NCI-H2107 (cell line): ENCODE results near the gene RAPGEF2.
"Not testable (repeated sequence)": the region's sequence is repeated elsewhere in the genome, so short reads cannot be mapped to it uniquely, and the experiment has no call there.

ENCODE experiments used
- DNase-seq: peaks from one replicate; lab custom pipeline; 2025; lab: John Stamatoyannopoulos, UW

RAPGEF2 gene

DNA sequence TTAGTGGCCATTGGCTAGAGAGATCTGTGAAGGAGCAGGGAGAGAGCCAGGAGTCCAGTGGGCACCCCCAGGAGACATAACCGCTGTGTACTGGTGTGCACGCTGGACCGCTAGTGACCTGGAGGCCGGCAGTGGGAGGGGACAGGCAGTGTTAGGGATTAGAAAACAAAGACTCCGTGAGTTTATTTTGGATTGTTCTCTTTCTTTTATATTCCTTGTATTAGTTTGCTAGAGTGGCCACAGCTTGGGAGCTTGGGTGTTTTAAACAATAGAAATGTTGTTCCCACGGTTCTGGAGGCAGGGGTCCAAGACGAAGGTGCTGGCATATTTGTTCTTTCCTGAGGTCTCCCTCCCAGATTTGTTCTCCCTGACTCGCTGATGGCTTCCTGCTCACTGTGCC is 266.4 kb downstream of the RAPGEF2 start:
- DNase-seq: no peak

DNA sequence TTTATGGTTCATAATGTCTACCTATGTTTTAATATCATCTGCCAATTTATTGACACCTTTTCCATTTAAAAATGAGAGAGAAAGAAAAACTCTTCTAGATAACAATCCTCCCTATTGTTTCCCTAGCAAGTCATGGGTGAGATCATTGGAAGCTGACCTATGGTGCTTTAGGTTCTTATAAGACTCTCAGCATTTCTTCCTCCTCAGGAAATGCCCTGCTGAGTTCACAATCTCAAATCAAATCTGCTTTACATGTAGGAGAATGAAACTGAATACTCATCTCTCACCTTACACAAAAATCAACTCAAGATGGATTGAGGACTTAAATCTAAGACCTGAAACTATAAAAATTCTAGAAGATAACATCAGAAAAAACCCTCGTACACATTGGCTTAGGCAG is 267.4 kb downstream of the RAPGEF2 start:
- DNase-seq: no peak

DNA sequence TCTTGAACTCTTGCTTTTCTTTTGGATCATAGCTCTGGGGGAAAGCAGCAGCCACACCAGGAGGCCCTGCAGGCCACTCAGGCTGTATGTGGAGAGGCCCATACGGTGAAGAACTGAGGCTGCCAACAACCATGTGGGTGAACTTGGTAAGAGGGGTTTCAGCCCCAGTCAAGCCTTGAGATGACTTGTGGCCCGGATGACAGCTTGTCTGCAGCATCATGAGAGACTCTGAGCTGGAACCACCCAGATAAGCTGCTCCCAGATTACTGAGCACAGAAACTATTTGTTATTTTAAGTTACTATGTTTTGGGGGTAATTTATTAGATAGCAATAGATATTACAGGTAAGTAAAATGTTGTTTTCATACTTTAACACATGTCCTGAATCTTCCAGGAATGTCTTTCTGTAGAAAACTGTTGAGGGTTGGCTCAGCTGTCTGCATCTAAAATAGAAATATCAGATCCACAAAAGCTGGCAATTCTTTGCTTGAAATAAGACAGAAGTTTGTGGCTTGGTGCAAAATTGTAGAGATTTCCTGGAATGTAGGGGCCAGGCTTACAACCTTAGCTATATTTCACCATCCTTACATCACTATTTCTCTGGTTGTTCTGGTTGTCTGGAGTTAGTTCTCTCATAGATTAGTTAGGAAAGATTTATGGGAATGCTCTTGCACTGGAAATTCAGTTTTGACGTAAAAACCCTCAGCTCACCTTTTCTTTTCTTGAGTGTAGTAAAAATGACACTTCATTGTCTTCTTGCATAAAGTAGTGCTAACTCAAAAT is 272.1 kb downstream of the RAPGEF2 start:
- DNase-seq: no peak

DNA sequence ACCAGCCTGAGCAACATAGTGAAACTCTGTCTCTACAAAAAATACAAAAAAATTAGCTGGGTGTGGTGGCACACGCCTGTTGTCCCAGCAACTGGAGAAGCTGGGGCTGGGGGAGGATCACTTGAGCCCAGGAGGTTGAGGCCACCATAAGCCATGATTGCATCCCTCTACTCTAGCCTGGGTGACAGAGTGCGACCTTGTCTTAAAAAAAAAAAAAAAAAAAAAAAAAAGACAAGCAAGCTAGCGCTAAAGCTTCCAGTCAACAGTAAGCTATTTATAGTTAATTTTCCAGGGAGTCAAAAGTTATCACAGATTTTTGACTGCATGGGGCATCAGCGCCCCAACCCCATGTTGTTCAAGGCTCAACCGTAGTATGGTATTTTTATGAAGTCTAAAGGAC is 273.4 kb downstream of the RAPGEF2 start:
- no peak for DNase-seq

DNA sequence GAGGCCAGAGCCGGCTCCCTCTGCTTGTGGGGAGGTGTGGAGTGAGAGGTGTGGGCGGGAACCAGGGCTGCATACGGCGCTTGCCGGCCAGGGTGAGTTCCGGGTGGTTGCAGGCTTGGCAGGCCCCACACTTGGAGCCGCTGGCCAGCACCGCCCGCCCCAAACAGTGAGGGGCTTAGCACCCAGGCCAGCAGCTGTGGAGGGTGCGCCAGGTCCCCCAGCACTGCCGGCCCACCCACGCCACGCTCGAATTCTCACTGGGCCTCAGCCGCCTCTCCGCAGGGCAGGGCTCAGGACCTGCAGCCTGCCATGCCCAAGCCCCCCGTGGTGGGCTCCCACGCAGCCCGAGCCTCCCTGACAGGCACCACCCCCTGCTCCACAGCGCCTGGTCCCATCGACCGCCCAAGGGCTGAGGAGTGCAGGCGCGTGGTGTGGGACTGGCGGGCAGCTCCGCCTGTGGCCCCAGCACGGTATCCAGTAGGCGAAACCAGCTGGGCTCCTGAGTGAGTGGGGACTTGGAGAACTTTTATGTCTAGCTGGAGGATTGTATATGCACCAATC is 275.3 kb downstream of the RAPGEF2 start:
- no peak for DNase-seq

DNA sequence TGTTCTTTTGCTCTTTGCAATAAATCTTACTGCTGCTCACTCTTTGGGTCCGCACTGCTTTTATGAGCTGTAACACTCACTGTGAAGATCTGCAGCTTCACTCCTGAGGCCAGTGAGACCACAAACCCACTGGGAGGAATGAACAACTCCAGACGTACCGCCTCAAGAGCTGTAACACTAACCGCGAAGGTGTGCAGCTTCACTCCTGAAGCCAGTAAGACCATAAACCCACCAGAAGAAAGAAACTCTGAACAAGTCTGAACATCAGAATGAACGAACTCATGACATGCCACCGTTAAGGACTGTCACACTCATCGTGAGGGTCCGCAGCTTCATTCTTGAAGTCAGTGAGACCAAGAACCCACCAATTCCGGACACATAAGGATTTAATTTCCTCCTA is 276.2 kb downstream of the RAPGEF2 start:
- DNase-seq: not testable (repeated sequence)

DNA sequence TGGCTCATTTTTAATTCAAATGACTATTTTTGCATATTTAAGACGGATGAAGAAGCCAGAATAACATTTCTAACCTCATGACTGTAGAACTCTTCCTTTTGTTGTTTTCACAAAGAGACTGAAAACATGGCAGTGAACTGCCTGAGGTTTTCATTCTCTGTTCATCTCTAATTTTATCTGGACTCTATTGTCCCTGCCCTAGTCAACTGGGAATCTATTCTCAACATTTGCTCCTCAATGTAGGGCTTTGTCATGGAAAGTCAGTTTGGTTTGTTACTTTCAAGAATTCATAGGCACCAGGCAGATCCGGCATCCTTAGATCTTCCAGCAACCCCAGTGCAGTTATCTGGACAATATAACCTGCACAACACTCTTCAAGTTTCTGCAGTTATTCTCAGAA is 277.0 kb downstream of the RAPGEF2 start:
- no peak for DNase-seq

DNA sequence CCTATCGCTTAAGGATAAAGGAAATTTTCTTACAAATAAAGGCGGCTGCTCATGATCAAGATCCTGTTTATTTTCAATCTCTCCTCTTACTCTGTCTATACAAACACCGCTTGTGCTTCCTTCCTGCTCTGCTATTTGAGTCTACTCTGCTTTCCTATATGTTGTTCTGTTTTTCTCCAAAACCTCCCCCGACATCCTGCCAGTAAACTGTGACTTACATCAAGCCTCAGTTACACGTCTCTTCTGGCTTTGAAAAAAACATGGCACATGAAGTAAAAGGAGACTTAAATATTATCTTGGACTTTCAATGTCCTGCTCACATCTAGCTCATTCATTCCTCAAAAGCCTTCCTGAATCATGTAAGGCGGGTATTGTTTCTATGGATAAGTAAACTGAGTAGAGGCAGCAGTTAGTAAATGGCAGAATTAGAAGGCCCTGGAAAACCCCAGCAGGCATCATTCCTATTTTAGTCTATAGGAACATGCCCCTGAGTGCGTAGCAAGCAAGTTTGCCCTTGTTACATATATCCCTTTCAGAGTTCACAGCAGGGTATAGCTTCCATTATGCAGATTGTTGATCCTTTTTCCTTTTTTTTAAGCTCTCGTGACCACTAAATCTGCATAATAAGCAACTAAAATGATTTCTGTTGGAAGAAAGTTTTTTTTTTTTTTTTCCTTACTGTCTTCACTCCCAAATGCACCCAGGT is 280.1 kb downstream of the RAPGEF2 start:
- DNase-seq: no peak

DNA sequence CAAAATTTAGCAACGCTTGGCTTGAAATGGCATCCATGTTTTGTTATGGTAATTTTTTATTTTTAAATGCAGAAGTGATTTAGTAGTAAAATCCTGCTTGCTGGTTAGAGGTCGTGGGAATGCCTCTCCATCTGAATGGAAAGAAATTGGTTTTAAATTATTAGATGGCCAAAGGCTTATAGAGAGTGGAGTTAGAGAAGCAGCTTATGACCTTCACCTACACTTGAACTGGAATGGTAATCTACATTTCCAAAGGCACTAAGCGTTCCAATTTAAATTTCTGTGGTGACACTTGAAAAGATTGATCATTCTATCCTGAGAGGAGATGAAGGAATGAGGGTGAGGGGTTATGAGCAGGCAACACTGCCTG is 280.7 kb downstream of the RAPGEF2 start:
- no peak for DNase-seq

DNA sequence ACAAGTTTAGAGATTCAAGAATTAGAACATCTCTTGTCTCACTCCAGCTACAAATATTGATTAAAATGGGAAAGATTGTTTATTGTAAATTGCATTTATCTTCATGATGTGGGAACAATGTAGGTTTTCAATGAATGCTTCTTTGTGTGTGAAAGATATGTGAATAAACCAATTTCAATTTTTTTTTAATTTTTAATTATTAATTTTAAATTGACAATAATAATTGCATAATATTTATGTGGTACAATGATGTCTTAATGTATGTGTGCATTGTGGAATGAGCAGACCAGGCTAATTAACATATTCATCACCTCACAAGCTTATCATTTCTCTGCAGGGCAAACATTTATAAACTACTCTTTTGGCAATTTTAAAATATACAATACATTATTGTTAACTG is 281.1 kb downstream of the RAPGEF2 start:
- no peak for DNase-seq

DNA sequence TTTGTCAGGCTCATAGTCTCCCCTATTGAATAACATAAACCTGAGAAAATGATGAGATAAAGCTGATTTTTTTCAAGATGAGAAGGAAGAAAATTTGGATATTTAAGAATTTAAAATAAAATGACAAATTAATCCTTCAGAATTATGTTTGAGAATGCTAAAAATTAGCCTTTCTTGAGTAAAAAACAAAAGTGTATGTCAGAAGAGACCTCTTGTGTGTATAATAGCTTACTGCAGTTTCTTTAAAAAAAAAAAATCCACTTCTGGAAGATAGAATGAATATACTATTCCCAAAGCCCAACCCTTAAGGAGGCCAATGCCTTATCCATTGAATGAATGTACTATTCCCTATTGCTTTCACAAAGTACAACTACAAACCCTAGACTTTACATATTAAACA is 281.8 kb downstream of the RAPGEF2 start:
- no peak for DNase-seq

DNA sequence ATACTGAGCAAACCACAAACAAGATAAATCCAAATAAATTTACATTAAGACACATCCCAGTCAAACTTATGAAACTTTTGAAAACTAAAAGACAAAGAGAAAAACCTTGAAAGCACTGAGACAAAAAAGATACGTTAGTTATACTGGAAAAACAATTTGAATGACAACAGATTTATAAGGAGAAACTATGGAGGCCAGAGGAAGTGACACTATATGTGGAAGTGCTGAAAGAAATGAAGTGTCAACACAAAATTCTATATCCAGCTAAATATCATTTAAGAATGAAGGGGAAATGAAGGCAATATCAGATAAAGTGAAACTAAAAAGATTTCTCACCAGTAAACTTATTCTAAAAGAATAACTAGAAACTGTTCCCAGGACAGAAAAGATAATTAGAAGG is 283.7 kb downstream of the RAPGEF2 start:
- DNase-seq: no peak

DNA sequence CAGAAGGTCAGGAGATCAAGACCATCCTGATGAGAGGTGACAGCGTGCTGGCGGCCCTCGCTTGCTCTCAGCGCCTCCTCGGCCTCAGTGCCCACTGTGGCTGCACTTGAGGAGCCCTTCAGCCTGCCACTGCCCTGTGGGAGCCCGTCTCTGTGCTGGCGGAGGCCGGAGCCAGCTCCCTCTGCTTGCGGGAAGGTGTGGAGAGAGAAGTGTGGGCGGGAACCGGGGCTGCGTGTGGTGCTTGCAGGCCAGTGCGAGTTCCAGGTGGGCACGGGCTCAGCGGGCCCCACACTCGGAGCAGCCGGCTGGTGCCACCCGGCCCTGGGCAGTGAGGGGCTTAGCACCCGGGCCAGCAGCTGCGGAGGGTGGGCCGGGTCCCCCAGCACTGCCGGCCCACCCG is 286.9 kb downstream of the RAPGEF2 start:
- no peak for DNase-seq

DNA sequence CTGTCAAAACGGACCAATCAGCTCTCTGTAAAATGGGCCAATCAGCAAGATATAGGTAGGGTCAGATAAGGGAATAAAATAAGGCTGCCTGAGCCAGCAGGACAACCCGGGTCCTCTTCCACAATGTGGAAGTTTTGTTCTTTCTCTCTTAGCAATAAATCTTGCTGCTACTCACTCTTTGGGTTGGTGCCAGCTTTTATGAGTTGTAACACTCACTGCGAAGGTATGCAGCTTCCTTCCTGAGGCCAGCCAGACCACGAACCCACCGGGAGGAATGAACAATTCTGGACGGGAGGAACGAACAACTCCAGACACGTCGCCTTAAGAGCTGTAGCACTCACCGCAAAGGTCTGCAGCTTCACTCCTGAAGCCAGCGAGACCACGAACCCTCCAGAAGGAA is 287.8 kb downstream of the RAPGEF2 start:
- no peak for DNase-seq

DNA sequence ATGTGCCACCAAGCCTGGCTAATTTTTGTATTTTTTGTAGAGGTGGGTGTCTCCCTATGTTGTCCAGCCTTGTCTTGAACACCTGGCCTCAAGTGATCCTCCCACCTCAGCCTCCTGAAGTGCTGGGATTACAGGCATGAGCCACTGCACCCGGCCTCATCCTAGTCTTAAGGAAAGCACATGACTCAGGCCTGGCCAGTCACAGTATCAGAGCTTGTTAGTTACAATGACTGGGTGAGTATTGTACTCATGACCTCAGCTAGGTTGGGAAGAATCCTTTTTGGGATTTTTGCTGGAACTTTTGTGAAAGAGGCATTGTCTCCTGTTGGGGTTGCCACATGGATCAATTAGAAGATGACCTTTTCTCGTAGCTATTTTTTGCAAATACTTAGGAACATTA is 292.8 kb downstream of the RAPGEF2 start:
- DNase-seq: no peak

DNA sequence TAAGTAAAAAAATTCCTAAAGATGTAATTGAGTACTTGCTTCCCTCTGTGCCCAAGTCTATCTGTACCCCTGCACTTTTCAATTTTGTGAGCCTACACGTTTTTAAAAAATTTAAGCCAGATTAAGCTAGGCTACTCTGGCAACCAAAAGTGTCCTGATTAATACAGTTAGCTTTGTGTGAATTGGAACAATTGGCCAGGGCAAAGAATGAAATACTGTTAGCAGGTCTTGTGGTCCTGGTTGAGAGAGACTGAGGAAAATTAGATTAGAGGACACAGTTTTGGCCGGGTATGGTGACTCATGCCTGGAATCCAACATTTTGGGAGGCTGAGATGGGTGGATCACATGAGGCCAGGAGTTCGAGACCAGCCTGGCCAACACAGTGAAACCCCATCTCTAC is 293.3 kb downstream of the RAPGEF2 start:
- no peak for DNase-seq

DNA sequence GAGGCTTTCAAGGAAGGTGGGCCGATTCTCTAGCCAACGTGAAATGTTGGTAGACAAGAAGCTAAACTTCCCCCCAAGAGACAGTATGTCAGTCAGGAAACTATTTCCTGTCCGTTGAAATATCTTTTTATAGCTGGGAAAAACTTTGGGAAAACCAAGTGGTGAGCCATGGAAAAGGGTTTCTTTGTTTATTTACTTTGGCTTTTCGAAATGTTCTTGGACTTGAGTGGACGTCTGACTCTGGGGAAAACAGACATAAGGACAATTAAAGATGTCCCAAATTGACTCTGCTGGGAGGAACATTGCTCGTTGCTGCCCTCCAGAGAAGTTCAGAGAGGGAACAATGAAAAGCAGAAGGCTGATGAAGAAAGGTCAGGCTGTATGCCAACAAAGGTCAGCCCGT is 295.4 kb downstream of the RAPGEF2 start:
- no peak for DNase-seq

DNA sequence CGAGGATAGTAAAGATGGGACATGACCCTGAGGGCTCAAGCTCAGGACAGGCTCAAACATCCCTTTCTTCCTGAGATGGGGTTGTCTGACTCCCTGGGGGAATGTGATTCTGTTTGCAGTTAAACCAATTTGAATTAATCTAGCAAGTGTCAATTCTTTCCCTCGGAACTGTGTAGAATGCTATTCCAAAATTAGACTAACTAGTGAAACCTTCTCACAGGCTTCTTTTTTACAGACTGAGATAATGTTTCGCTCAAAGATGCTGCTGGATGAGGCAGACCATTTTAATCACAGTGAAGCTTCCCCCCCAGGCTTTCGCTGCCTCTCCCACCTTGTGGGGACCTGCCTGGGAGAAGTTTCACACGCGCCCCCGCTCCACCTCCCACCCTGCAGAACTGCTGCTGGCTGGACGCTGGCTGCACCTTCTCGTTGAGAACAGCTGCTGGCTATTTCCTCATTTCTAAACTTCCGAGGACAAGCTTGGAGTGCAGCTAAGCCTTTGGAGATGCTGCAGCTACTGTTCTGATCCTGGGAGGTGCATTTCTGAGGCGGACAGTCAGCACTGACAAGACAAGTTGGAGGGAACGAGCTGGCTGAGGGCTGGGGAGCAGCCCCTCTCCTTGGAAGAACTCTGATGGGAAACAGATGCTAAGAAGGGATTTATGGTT is 297.8 kb downstream of the RAPGEF2 start:
- DNase-seq: no peak

DNA sequence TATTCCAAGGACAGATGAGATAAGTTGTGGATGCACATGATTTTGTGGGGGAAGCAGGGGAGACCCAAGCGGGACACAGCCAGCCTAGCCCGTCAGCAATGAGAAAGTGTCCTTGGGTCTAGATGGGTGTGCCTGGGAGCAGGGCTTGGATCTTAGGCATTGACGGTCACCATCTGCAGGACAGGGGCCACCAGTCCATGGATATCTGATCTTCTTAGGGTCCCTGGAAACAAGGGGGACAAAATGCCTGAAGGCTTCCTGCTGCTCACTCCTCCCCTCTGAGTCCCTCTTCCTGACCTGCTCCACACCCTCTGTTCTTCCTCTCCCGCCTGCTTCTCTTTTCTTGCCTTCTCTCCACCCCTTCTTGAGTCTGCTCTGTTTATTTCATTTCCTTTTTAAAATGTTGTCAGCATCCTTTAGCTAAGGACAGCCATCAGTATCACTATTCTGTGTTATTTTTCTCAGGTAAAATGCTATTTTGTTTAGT is 298.4 kb downstream of the RAPGEF2 start:
- no peak for DNase-seq

DNA sequence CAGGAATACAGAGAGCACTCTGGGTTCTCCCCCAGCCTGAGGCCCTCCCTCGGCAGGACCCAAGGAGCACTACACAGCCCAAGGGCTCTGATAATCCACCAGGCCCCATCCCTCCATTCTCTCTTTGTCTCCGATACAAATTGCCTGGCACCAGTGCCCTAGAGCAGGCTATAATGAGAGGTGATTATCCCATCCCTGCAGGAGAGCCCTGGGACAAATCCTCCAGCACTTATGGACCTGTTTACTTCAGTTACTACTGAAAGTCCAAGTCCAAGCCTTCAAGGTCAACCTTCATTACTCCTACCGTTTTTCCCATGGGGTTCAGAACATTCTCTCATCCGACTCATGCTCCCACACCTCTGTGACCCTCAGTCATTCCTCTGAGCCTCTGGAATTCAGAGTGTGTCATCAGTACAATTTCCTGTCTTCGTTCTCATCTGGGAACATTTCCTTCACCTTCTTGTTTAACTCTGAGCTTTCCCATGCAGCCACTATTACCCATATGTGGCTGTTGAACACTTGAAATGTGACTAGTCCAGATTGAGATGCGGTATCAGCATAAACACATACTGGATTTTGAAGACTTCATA is 299.0 kb downstream of the RAPGEF2 start:
- DNase-seq: no peak
